Karpas-422 (cell line): Measurements from ENCODE around the gene GBF1. TPM values are rescaled to one million over a fixed set of nuclear protein-coding genes. Genes with fewer than 3 reads are reported as not detected.

Experiments
- DNase-seq: peaks from one replicate; pipeline ENCODE4 v3.0.0-alpha.2; 2015
- H2AFZ ChIP-seq: fragments of 200-600 bp; sonication (generic); 2 replicates; pipeline ENCODE4 v1.6.1; 2014; ENCODE audit warnings: antibody characterized with exemption, low read length, mixed read lengths
- H3K27ac ChIP-seq: fragments of 200-600 bp; sonication (generic); 2 replicates; pipeline ENCODE4 v1.5.1; 2014; ENCODE audit warnings: mild to moderate bottlenecking, low read length, moderate library complexity
- H3K27me3 ChIP-seq: fragments of 200-600 bp; sonication (generic); 2 replicates; pipeline ENCODE4 v1.6.1; 2014; ENCODE audit warnings: low read length, mixed read lengths
- H3K36me3 ChIP-seq: fragments of 200-600 bp; sonication (generic); 2 replicates; pipeline ENCODE4 v1.6.1; 2014; ENCODE audit warnings: low read length, mixed read lengths; ENCODE audit not compliant: insufficient read depth
- H3K4me1 ChIP-seq: fragments of 200-600 bp; sonication (generic); 2 replicates; pipeline ENCODE4 v1.6.1; 2014; ENCODE audit warnings: mild to moderate bottlenecking, low read length, mixed read lengths
- H3K4me2 ChIP-seq: fragments of 200-600 bp; sonication (generic); 2 replicates; pipeline ENCODE4 v1.6.1; 2014; ENCODE audit warnings: low read length, low read depth, mild to moderate bottlenecking; ENCODE audit not compliant: poor library complexity, severe bottlenecking
- H3K4me3 ChIP-seq: fragments of 200-600 bp; sonication (generic); 2 replicates; pipeline ENCODE4 v1.5.1; 2014; ENCODE audit warnings: mild to moderate bottlenecking, antibody characterized with exemption, low read length, mixed read lengths
- H3K79me2 ChIP-seq: fragments of 200-600 bp; sonication (generic); 2 replicates; pipeline ENCODE4 v1.6.1; 2014; ENCODE audit warnings: mild to moderate bottlenecking, low read length, mixed read lengths
- H3K9ac ChIP-seq: fragments of 200-600 bp; sonication (generic); 2 replicates; pipeline ENCODE4 v1.6.0; 2014; ENCODE audit warnings: low read length
- H3K9me2 ChIP-seq: fragments of 200-600 bp; sonication (generic), shearing (Covaris generic); replicated peaks from 2 replicates; pipeline ENCODE4 v1.6.0; 2014; ENCODE audit warnings: mild to moderate bottlenecking, low read length, moderate library complexity; ENCODE audit not compliant: insufficient read depth
- H3K9me3 ChIP-seq: fragments of 300-700, 200-600 bp; sonication (generic); 2 replicates; pipeline ENCODE4 v1.6.1; 2014; ENCODE audit warnings: low read length, mixed read lengths
- H4K20me1 ChIP-seq: fragments of 200-600 bp; sonication (generic); 2 replicates; pipeline ENCODE4 v1.6.1; 2014; ENCODE audit warnings: mild to moderate bottlenecking, antibody characterized with exemption, low read length, low read depth; ENCODE audit not compliant: insufficient read depth
- total RNA-seq: library from RNA; depleted of rRNA; stranded (reverse); fragments of >200 nt; shearing (Covaris generic); gene quantifications from 2 replicates; pipeline ENCODE4 v1.2.3, GENCODE V29; 2014; ENCODE audit warnings: low replicate concordance

Gene GBF1
- total RNA-seq, 1 experiment from 2014 or later = 7.6 TPM

GRCh38 chr10:102240467-102241031, 4.8 kb upstream of the GBF1 start:
- Histone ChIP-seq H3K9me2 (no peaks in the 10 kb centered on the region), H3K4me3 (no peak overlapping the region), H3K9ac (no peak overlapping the region), H3K9me3 (no peaks in the 10 kb centered on the region), H3K4me2 (no peak overlapping the region), H3K27ac (no peak overlapping the region), H3K79me2 (peaks cover under 1% of the 10 kb centered on the region), H3K27me3 (no peaks in the 10 kb centered on the region), H3K36me3 (no peaks in the 10 kb centered on the region), H4K20me1 (no peaks in the 10 kb centered on the region), H3K4me1 (peaks cover 8% of the 10 kb centered on the region), H2AFZ (no peak overlapping the region)
- DNase-seq = no peak

DNA sequence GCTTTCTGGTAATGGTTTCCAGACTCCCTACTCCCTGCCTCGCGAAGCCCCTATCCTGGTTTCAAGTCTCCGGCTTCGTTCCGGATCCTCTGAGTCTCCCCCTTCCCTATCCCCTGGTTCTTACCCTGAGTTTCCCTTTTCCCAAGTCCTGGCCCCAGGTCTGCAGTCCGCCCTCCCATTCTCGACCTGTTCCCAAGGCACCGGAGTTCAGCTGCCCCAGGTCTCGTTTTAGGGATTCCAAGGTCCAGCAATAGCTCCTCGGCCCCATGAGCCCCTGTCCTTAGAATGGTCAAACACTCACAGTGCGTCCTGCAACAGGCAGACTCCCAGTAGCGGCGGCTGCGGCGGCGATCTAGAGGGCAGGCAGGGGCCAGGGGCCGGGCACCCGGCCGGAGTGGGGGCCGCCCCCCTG, 4.3 kb upstream of the GBF1 start:
- Histone ChIP-seq H3K9ac (no peak overlapping the region), H3K9me3 (no peaks in the 10 kb centered on the region), H3K4me2 (no peak overlapping the region), H3K4me1 (peaks cover 8% of the 10 kb centered on the region), H2AFZ (no peak overlapping the region), H3K36me3 (no peaks in the 10 kb centered on the region), H3K9me2 (no peaks in the 10 kb centered on the region), H3K27ac (no peak overlapping the region), H3K79me2 (peaks cover 6% of the 10 kb centered on the region), H4K20me1 (peaks cover under 1% of the 10 kb centered on the region; the same call in 1 of the 2 replicates), H3K4me3 (no peak overlapping the region), H3K27me3 (no peaks in the 10 kb centered on the region)
- no peak for DNase-seq

DNA sequence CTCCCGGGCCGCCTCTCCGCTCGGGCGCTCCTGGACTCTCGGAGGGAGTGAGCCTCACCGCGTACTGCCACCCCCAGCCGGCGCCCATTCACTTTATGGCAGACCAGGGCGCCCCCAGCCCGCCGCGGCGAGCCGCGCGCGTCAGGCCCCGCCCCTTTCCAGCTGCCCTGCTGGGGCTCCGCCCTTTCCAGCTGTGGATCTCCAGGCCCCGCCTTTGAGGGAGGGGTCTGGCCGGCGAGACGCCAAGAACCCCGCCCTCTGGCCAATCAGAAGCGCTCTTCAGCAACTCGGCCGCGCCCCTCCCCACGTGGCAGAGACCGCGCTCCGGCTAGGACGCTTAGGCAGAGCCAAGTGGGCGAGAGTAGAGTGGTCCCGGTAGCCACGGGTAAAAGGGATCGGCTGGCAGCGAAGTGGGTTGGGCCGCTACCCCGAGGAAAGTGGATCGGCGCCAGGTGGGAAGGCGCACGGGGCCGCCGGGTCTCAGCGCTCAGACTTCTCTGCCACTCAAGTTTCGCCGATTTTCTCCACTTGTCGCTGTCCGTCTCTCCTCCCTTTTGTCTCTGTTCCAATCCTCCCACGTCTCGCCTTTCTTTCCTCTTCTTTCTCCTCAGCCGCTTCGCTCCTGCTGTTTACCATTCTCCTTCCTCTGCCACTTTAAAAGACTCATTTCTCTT, 3.8 kb upstream of the GBF1 start, which contains the start of gene PITX3:
TSS of gene PITX3 (minus strand) at position 69 of the 674 bp plus-strand sequence. CDS start 9,432 bp downstream, outside the sequence.
- Histone ChIP-seq H3K27me3 (no peaks in the 10 kb centered on the region), H4K20me1 (peaks cover 3% of the 10 kb centered on the region; the same call in 1 of the 2 replicates), H3K79me2 (peaks cover 11% of the 10 kb centered on the region), H3K9me3 (no peaks in the 10 kb centered on the region), H2AFZ (no peak within 1 kb of the TSS), H3K4me3 (no peak within 1 kb of the TSS), H3K27ac (no peak within 1 kb of the TSS), H3K9ac (no peak within 1 kb of the TSS), H3K9me2 (no peaks in the 10 kb centered on the region), H3K4me1 (peaks cover 11% of the 10 kb centered on the region), H3K36me3 (no peaks in the 10 kb centered on the region), H3K4me2 (no peak within 1 kb of the TSS)
- DNase-seq = no peak

DNA sequence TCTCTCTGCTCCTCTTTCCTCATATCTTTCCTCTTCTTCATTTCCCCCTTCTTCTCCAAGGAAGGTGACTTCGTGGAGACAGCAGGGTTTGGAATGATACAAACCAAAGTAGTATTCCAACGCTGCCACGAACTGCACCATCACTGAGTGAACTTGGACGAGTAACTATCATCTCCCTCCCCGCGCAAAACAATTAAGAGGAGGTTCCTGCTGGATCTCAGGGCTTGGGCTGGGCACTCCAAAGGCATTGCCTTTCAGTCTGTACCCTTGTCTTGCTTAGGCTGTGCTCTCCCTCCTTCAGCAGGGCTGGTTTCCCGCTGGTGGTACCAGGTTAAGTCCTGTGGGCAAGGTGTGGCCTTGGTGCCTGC, 3.2 kb upstream of the GBF1 start:
- H3K27ac ChIP-seq = no peak overlapping the region
- H3K9ac ChIP-seq = no peak overlapping the region
- no peaks in the 10 kb centered on the region for H3K27me3 ChIP-seq
- no peaks in the 10 kb centered on the region for H3K9me2 ChIP-seq
- H3K9me3 ChIP-seq = no peaks in the 10 kb centered on the region
- H3K4me1 ChIP-seq = peaks cover 17% of the 10 kb centered on the region
- no peak overlapping the region for H3K4me3 ChIP-seq
- H3K79me2 ChIP-seq = peaks cover 16% of the 10 kb centered on the region
- H3K36me3 ChIP-seq = no peaks in the 10 kb centered on the region
- H3K4me2 ChIP-seq = no peak overlapping the region
- H4K20me1 ChIP-seq = peaks cover 3% of the 10 kb centered on the region; the same call in 1 of the 2 replicates
- no peak overlapping the region for H2AFZ ChIP-seq
- DNase-seq = no peak

DNA sequence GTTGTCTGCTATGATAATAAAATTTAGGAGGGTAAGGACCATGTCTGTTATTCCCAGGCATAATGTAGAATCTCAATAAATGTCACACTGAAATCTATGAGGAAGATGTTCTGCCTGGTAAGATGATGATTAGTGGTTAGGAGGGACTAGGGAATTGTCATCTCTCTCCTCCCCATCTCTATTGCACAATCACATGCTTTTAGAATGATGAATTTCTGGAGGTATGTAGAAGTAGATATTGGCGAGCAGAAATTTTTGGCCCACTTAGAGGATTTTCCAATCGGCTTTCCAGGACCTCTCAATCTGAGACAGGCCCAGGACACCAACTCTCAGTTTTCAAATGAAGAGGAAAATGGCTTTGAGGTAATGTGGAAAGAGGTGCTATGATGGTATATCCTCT, 2.0 kb upstream of the GBF1 start:
- Histone ChIP-seq H4K20me1 (peaks cover 9% of the 10 kb centered on the region; the same call in 1 of the 2 replicates), H3K4me3 (no peak overlapping the region), H3K4me2 (no peak overlapping the region), H3K79me2 (peaks cover 28% of the 10 kb centered on the region), H3K27ac (no peak overlapping the region), H3K4me1 (peaks cover 29% of the 10 kb centered on the region), H3K9me3 (no peaks in the 10 kb centered on the region), H2AFZ (no peak overlapping the region), H3K9me2 (no peaks in the 10 kb centered on the region), H3K27me3 (no peaks in the 10 kb centered on the region), H3K9ac (no peak overlapping the region), H3K36me3 (no peaks in the 10 kb centered on the region; the same call in 1 of the 2 replicates)
- DNase-seq = no peak

DNA sequence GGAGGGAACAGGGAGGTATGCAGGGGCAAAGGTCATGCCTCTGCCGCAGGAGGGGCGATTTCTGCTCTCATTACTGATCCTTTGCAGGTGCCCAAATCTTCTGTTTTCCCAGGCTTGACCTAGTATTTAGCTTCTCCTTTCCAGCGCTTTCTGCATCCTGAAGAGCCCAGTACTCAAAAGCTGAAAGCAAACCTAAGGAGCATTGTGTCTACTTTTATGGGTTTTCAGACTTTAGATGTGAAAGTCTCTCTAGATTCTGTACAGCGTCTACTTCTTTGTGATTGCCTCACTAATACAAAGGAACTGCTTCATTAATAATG, 560 bp downstream of the GBF1 start:
- H3K27ac ChIP-seq = peak overlapping the region; percentile 27; the same call in 1 of the 2 replicates
- peak overlapping the region; percentile 84 for H3K4me3 ChIP-seq
- peaks cover 4% of the 10 kb centered on the region; the same call in 1 of the 2 replicates for H3K36me3 ChIP-seq
- peak overlapping the region; percentile 77 for H3K9ac ChIP-seq
- H3K9me2 ChIP-seq = no peaks in the 10 kb centered on the region
- H2AFZ ChIP-seq = no peak overlapping the region
- peak overlapping the region; percentile 81 for H3K4me2 ChIP-seq
- peaks cover 30% of the 10 kb centered on the region for H3K4me1 ChIP-seq
- H4K20me1 ChIP-seq = peaks cover 9% of the 10 kb centered on the region; the same call in 1 of the 2 replicates
- peaks cover 54% of the 10 kb centered on the region for H3K79me2 ChIP-seq
- peak; percentile 43 for DNase-seq
- no peaks in the 10 kb centered on the region for H3K27me3 ChIP-seq
- no peaks in the 10 kb centered on the region for H3K9me3 ChIP-seq

DNA sequence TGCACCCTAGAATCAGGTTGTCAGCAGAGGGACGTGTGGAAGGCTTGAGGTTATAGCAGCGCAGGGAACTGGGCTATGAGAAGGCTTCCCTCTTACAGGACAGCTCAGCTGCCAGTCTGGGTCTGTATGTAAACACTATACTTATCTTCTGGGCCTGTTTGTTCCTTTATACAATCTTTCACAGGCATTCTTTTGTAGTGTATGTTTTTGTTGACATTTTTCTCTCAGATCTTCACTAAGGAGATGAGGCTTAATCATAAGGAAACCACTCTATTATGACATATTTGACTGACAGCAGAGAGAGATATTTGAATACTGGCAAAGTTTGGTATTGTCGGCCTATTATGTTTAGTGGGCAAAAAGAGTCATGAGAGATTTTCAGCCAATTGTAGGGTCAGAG, 929 bp downstream of the GBF1 start:
- H4K20me1 ChIP-seq = peaks cover 9% of the 10 kb centered on the region; the same call in 1 of the 2 replicates
- peaks cover 30% of the 10 kb centered on the region for H3K4me1 ChIP-seq
- peak overlapping the region; percentile 77 for H3K9ac ChIP-seq
- peak overlapping the region; percentile 38; the same call in 1 of the 2 replicates for H3K27ac ChIP-seq
- H3K79me2 ChIP-seq = peaks cover 57% of the 10 kb centered on the region
- no peaks in the 10 kb centered on the region for H3K9me3 ChIP-seq
- peak overlapping the region; percentile 81 for H3K4me2 ChIP-seq
- no peaks in the 10 kb centered on the region for H3K9me2 ChIP-seq
- H3K36me3 ChIP-seq = peaks cover 4% of the 10 kb centered on the region; the same call in 1 of the 2 replicates
- no peaks in the 10 kb centered on the region for H3K27me3 ChIP-seq
- H2AFZ ChIP-seq = no peak overlapping the region
- peak; percentile 49 for DNase-seq
- peak overlapping the region; percentile 84 for H3K4me3 ChIP-seq

DNA sequence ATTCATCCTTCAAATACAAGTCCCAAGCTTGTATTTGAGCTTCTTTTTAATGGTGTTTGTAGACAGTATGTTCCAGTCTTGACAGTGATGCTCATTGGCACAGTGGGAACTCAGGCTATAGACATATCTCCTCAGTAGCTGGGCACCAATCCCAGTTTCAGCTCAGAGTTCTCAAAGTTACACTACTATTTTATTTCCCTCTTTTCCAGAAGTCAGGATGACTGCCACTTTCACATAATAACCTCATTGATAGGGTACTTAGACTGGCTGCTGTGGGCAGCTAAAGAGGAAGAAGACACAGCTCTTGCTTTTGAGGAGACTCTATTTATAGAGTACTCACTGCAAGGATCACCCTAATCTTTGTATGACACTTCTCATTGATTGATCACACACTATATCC, 2.4 kb downstream of the GBF1 start:
- Histone ChIP-seq H3K9ac (peak overlapping the region; percentile 77; the same call in 1 of the 2 replicates), H3K27me3 (no peaks in the 10 kb centered on the region), H3K4me3 (peak overlapping the region; percentile 84; the same call in 1 of the 2 replicates)

More for the DNA sequence above, 2.4 kb downstream of the GBF1 start:
- H4K20me1 ChIP-seq = peaks cover 9% of the 10 kb centered on the region; the same call in 1 of the 2 replicates
- no peak overlapping the region for H3K27ac ChIP-seq
- H3K4me1 ChIP-seq = peaks cover 30% of the 10 kb centered on the region
- H3K4me2 ChIP-seq = peak overlapping the region; percentile 81
- no peak overlapping the region for H2AFZ ChIP-seq
- H3K36me3 ChIP-seq = peaks cover 4% of the 10 kb centered on the region; the same call in 1 of the 2 replicates
- H3K79me2 ChIP-seq = peaks cover 64% of the 10 kb centered on the region
- H3K9me2 ChIP-seq = no peaks in the 10 kb centered on the region
- no peaks in the 10 kb centered on the region for H3K9me3 ChIP-seq
- no peak for DNase-seq
